Chondrocyte (in vitro differentiated cells): Measurements from ENCODE around the gene AFAP1L2. TPM values are rescaled to one million over a fixed set of nuclear protein-coding genes. Genes with fewer than 3 reads are reported as not detected.

Experiments used
- DNase-seq: peaks from one replicate; pipeline ENCODE4 v3.0.0; 2021; ENCODE audit warnings: mixed read lengths, low spot score
- H3K27ac Mint-ChIP-seq: one replicate; pipeline ENCODE4 v1.8.0; 2021; ENCODE audit warnings: mild to moderate bottlenecking, moderate library complexity, mixed read lengths; ENCODE audit not compliant: unreplicated experiment
- H3K27me3 Mint-ChIP-seq: 2 replicates; pipeline ENCODE4 v1.8.0; 2021; ENCODE audit warnings: low read depth, mixed read lengths
- H3K36me3 Mint-ChIP-seq: 2 replicates; pipeline ENCODE4 v1.8.0; 2021; ENCODE audit warnings: low read depth, mixed read lengths
- H3K4me1 Mint-ChIP-seq: 2 replicates; pipeline ENCODE4 v1.8.0; 2021; ENCODE audit warnings: low read depth, mild to moderate bottlenecking, mixed read lengths
- H3K4me3 Mint-ChIP-seq: one replicate; pipeline ENCODE4 v1.8.0; 2021; ENCODE audit warnings: mild to moderate bottlenecking, moderate library complexity, mixed read lengths; ENCODE audit not compliant: unreplicated experiment
- H3K9me3 Mint-ChIP-seq: 2 replicates; pipeline ENCODE4 v1.8.0; 2021; ENCODE audit warnings: low read depth, mixed read lengths
- CTCF ChIP-seq: fragments of 200-600 bp; sonication (generic); IDR thresholded peaks from 2 replicates; pipeline ENCODE4 v1.5.0; 2021; ENCODE audit warnings: antibody characterized with exemption, mild to moderate bottlenecking, moderate library complexity
- total RNA-seq: library from RNA; stranded (reverse); gene quantifications from 3 replicates; pipeline ENCODE4 v1.2.1, GENCODE V29; 2021

The AFAP1L2 gene
- total RNA-seq, 1 donor from 2014 or later: 2.9 TPM

GRCh38 chr10:114311023-114311422 is 93.3 kb downstream of the AFAP1L2 start:
- Mint-ChIP-seq H3K27me3 (no peaks in the 10 kb centered on the region), H3K27ac (no peak overlapping the region), H3K4me1 (peaks cover 26% of the 10 kb centered on the region), H3K9me3 (no peaks in the 10 kb centered on the region), H3K4me3 (no peak overlapping the region), H3K36me3 (peaks cover 1% of the 10 kb centered on the region)
- TF ChIP-seq CTCF: no peak
- DNase-seq: peak; percentile 39

DNA sequence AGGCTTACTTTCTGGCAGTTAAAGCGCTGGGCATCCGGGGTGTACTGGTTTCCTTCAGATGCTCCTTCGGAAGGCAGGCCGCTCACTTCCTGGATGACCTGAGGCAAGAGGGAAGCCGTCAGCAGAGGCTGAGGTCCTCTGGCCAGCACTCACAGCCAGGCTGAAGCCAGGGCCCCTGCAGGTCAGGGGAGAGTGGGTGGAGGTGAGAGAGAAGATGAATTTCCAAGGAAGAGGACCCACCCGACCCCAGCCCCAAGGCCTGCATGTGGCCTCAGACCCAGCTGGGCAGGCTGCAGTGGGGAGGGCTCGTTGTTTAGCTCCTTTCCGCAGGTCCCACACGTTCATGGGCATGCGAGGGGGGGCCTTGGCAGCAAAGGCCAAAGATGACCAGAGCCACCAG is 94.0 kb downstream of the AFAP1L2 start:
- H3K27me3 Mint-ChIP-seq: no peaks in the 10 kb centered on the region
- TF ChIP-seq CTCF: no peak
- peaks cover 1% of the 10 kb centered on the region for H3K36me3 Mint-ChIP-seq
- no peak overlapping the region for H3K4me3 Mint-ChIP-seq
- no peak overlapping the region for H3K27ac Mint-ChIP-seq
- H3K4me1 Mint-ChIP-seq: peaks cover 26% of the 10 kb centered on the region
- no peaks in the 10 kb centered on the region for H3K9me3 Mint-ChIP-seq
- DNase-seq: peak; percentile 68

- TF ChIP-seq CTCF: no peak
- Mint-ChIP-seq H3K4me3 (no peak overlapping the region), H3K4me1 (peaks cover 31% of the 10 kb centered on the region), H3K36me3 (peaks cover 1% of the 10 kb centered on the region), H3K27me3 (no peaks in the 10 kb centered on the region), H3K9me3 (no peaks in the 10 kb centered on the region), H3K27ac (no peak overlapping the region)
- peak; percentile 54 for DNase-seq
These were observed 95.0 kb downstream of the AFAP1L2 start for GRCh38 chr10:114309364-114309651.

- no peaks in the 10 kb centered on the region for H3K9me3 Mint-ChIP-seq
- no peak for DNase-seq
- no peaks in the 10 kb centered on the region for H3K27me3 Mint-ChIP-seq
- H3K27ac Mint-ChIP-seq: no peak overlapping the region
- H3K4me1 Mint-ChIP-seq: peaks cover 37% of the 10 kb centered on the region
- H3K36me3 Mint-ChIP-seq: no peaks in the 10 kb centered on the region
- H3K4me3 Mint-ChIP-seq: no peak overlapping the region
- no peak for TF ChIP-seq CTCF
These were observed 95.6 kb downstream of the AFAP1L2 start for GRCh38 chr10:114308531-114309363.

GRCh38 chr10:114307731-114308130 is 96.6 kb downstream of the AFAP1L2 start:
- no peak for DNase-seq
- TF ChIP-seq CTCF: no peak
- Mint-ChIP-seq H3K27me3 (no peaks in the 10 kb centered on the region), H3K4me3 (no peak overlapping the region), H3K36me3 (no peaks in the 10 kb centered on the region), H3K9me3 (no peaks in the 10 kb centered on the region), H3K27ac (no peak overlapping the region), H3K4me1 (peaks cover 40% of the 10 kb centered on the region)
